ENCODE measurements around the gene MCCC1. TPM values are rescaled to one million over a fixed set of nuclear protein-coding genes. Genes with fewer than 3 reads are reported as not detected.

MCCC1 gene
- total and polyA plus RNA-seq, 2 of the 4 experiments (the other 2 are of a cell fraction) = 14.2 to 17.9 TPM

GRCh38 chr3:183013856-183014255, 85.4 kb downstream of the MCCC1 start:
- dilution Hi-C loops (cut with HindIII; ENCODE audit: low sequenced_read_pairs, unreplicated experiment) (no loop called here), in situ Hi-C loops (cut with MboI; ENCODE audit: low sequenced_read_pairs) (no loop called here), intact Hi-C loops (cut with micrococcal nuclease) (no loop called here)
- DNase-seq (no peak), ATAC-seq (ENCODE audit: low read depth) (no peak)
- no peak for TF ChIP-seq SMC3 (IDR thresholded peaks at IDR 0.05; ENCODE audit: low read depth, low read length)
- TF ChIP-seq NFE2L2 (IDR thresholded peaks at IDR 0.05; ENCODE audit: low read depth, low read length) = no peak
- no peak for TF ChIP-seq RCOR1 (IDR thresholded peaks at IDR 0.05; ENCODE audit: insufficient replicate concordance, low read length)
- TF ChIP-seq RAD21 (IDR thresholded peaks at IDR 0.05; ENCODE audit: low read length) = no peak
- no peak for TF ChIP-seq CTCF (conservative IDR thresholded peaks at IDR 0.05; ENCODE audit: low read depth, low read length)
- no peak for TF ChIP-seq FOS (IDR thresholded peaks at IDR 0.05; ENCODE audit: low read depth, low read length)
- TF ChIP-seq MXI1 (IDR thresholded peaks at IDR 0.05; ENCODE audit: borderline replicate concordance, low read depth, low read length) = no peak
- TF ChIP-seq BHLHE40 (IDR thresholded peaks at IDR 0.05; ENCODE audit: low read depth, low read length) = no peak
- TF ChIP-seq RFX5 (IDR thresholded peaks at IDR 0.05; ENCODE audit: low read depth, low read length) = no peak
- TF ChIP-seq MAFK (IDR thresholded peaks at IDR 0.05; ENCODE audit: low read depth, low read length) = no peak
- no peak for TF ChIP-seq CHD1 (IDR thresholded peaks at IDR 0.05; ENCODE audit: low read depth, low read length)
- TF ChIP-seq USF2 (IDR thresholded peaks at IDR 0.05; ENCODE audit: low read depth, low read length) = no peak
- TF ChIP-seq ELK1 (IDR thresholded peaks at IDR 0.05; ENCODE audit: borderline replicate concordance, low read depth, low read length) = no peak
- TF ChIP-seq MAZ (IDR thresholded peaks at IDR 0.05; ENCODE audit: borderline replicate concordance, low read depth, low read length) = no peak
- TF ChIP-seq CEBPB (IDR thresholded peaks at IDR 0.05; ENCODE audit: low read depth, low read length) = no peak
- no peak for TF ChIP-seq POLR2A (IDR thresholded peaks at IDR 0.05; ENCODE audit: low read depth, low read length)
- CTCF ChIA-PET = interaction anchor here (0.7 kb wide), 1 partner anchor 17 kb away, joined by 6 read pairs; no protein-coding TSS in a partner anchor
- H2BK15ac ChIP-seq (ENCODE audit: low read depth, low read length) = no peak overlapping the region
- H2BK120ac ChIP-seq (ENCODE audit: low read depth, low read length) = no peak overlapping the region
- no peak overlapping the region for H3K4ac ChIP-seq (ENCODE audit: low read depth, low read length)
- no peak overlapping the region for H3K27ac ChIP-seq (ENCODE audit: insufficient read depth, low read length)
- no peak overlapping the region for H3K56ac ChIP-seq (ENCODE audit: extremely low read depth, insufficient read depth, low read length)
- H2AFZ ChIP-seq (replicated peaks; ENCODE audit: low read length, poor library complexity) = no peak overlapping the region
- H3K27me3 ChIP-seq (ENCODE audit: control insufficient read depth, insufficient read depth, low read length) = no peaks in the 10 kb centered on the region
- no peak overlapping the region for H3K4me2 ChIP-seq (ENCODE audit: low read depth, low read length)
- no peak overlapping the region for H4K5ac ChIP-seq (ENCODE audit: low read depth, low read length)
- no peaks in the 10 kb centered on the region for H3K9me3 ChIP-seq (ENCODE audit: control insufficient read depth, insufficient read depth, low read length)
- no peak overlapping the region for H4K8ac ChIP-seq (ENCODE audit: low read depth in 2 of 2, low read length in 2 of 2)
- POLR2A ChIA-PET (ENCODE audit: unreplicated experiment) = no interaction called here
- H4K91ac ChIP-seq (ENCODE audit: insufficient read depth, low read depth, low read length) = no peak overlapping the region
- no peak overlapping the region for H3K14ac ChIP-seq (replicated peaks; ENCODE audit: low read depth, low read length)
- no peak overlapping the region for H3K9ac ChIP-seq (ENCODE audit: low read depth, low read length)
- no CpG with 5 or more reads among the region's 6 CpGs for WGBS, 2 experiments (ENCODE audit: extremely low coverage in 2 of 2, insufficient read length in 1 of 2)
- no peak overlapping the region for H3K4me3 ChIP-seq (ENCODE audit: insufficient read depth, low read depth, low read length)
- no peak overlapping the region for H3K23ac ChIP-seq (ENCODE audit: low read depth, low read length)
- H2AK5ac ChIP-seq (ENCODE audit: low read depth, low read length) = no peak overlapping the region
- H3K79me1 ChIP-seq (ENCODE audit: low read depth in 1 of 2, low read length in 2 of 2) = no peaks in the 10 kb centered on the region
- H2BK5ac ChIP-seq (ENCODE audit: low read depth, low read length, poor library complexity, severe bottlenecking) = no peak overlapping the region
- H2BK20ac ChIP-seq (ENCODE audit: low read depth, low read length) = no peak overlapping the region
- H3K4me1 ChIP-seq (ENCODE audit: control insufficient read depth, insufficient read depth, low read length) = peaks cover 9% of the 10 kb centered on the region; the same call in 1 of the 2 replicates
- H3K36me3 ChIP-seq (ENCODE audit: control insufficient read depth, insufficient read depth, low read length) = peaks cover 4% of the 10 kb centered on the region
- peaks cover 4% of the 10 kb centered on the region; the same call in 1 of the 2 replicates for H3K9me1 ChIP-seq (ENCODE audit: insufficient read depth, low read length)
- H2AK9ac ChIP-seq (replicated peaks; ENCODE audit: low read depth, low read length, poor library complexity) = no peak overlapping the region
- BruUV-seq (replicated peaks) = no TSS peak
- H4K20me1 ChIP-seq (ENCODE audit: insufficient read depth, low read length) = no peaks in the 10 kb centered on the region
- no peak overlapping the region for H3K18ac ChIP-seq (ENCODE audit: low read depth, low read length)
